ENCODE data around the gene SLCO4A1.

GRCh38 chr20:62659488-62660239, 17.4 kb downstream of the SLCO4A1 start:
- TF ChIP-seq EZH2 (IDR thresholded peaks at IDR 0.05; ENCODE audit: insufficient read depth, poor library complexity, severe bottlenecking) = no peak
- no peak for TF ChIP-seq EZH2phosphoT487 (IDR thresholded peaks at IDR 0.05; ENCODE audit: insufficient read depth, low read depth)

Data from GM23248 (cell line).